ENCODE results near the gene CDH4.

The CDH4 gene

GRCh38 chr20:61296629-61297019, 44.6 kb downstream of the CDH4 start:
- H3K27ac ChIP-seq: no peak overlapping the region
- TF ChIP-seq CTCF (IDR thresholded peaks at IDR 0.05): no peak
- TF ChIP-seq ZFX (IDR thresholded peaks at IDR 0.05; ENCODE audit: borderline replicate concordance): no peak

- no peak overlapping the region for H3K27ac ChIP-seq
- no peak for TF ChIP-seq ZFX (IDR thresholded peaks at IDR 0.05; ENCODE audit: borderline replicate concordance)
- TF ChIP-seq CTCF (IDR thresholded peaks at IDR 0.05): no peak
Observed at GRCh38 chr20:61297491-61297890, 45.4 kb downstream of the CDH4 start.

GRCh38 chr20:61297986-61298385, 45.9 kb downstream of the CDH4 start:
- TF ChIP-seq CTCF (IDR thresholded peaks at IDR 0.05): no peak
- no peak for TF ChIP-seq ZFX (IDR thresholded peaks at IDR 0.05; ENCODE audit: borderline replicate concordance)
- H3K27ac ChIP-seq: no peak overlapping the region

- no peak overlapping the region for H3K27ac ChIP-seq
- no peak for TF ChIP-seq CTCF (IDR thresholded peaks at IDR 0.05)
- no peak for TF ChIP-seq ZFX (IDR thresholded peaks at IDR 0.05; ENCODE audit: borderline replicate concordance)
Observed at GRCh38 chr20:61298661-61299060, 46.6 kb downstream of the CDH4 start.

- H3K27ac ChIP-seq: no peak overlapping the region
- TF ChIP-seq ZFX (IDR thresholded peaks at IDR 0.05; ENCODE audit: borderline replicate concordance) (no peak), CTCF (IDR thresholded peaks at IDR 0.05) (no peak)
Observed at GRCh38 chr20:61299104-61299503, 47.0 kb downstream of the CDH4 start.

- no peak for TF ChIP-seq CTCF (IDR thresholded peaks at IDR 0.05)
- TF ChIP-seq ZFX (IDR thresholded peaks at IDR 0.05; ENCODE audit: borderline replicate concordance): no peak
- no peak overlapping the region for H3K27ac ChIP-seq
Observed at GRCh38 chr20:61299618-61300017, 47.6 kb downstream of the CDH4 start.

GRCh38 chr20:61300293-61300692, 48.2 kb downstream of the CDH4 start:
- H3K27ac ChIP-seq: no peak overlapping the region
- no peak for TF ChIP-seq ZFX (IDR thresholded peaks at IDR 0.05; ENCODE audit: borderline replicate concordance)

- TF ChIP-seq ZFX (IDR thresholded peaks at IDR 0.05; ENCODE audit: borderline replicate concordance) (no peak), CTCF (IDR thresholded peaks at IDR 0.05) (no peak)
- no peak overlapping the region for H3K27ac ChIP-seq
Observed at GRCh38 chr20:61300709-61301108, 48.6 kb downstream of the CDH4 start.
